ENCODE results near the gene SYT2. TPM values are rescaled to one million over a fixed set of nuclear protein-coding genes. Genes with fewer than 3 reads are reported as not detected.

The SYT2 gene
- total RNA-seq, 2 donors from 2014 or later = under 0.01 TPM; not detected in 1

DNA sequence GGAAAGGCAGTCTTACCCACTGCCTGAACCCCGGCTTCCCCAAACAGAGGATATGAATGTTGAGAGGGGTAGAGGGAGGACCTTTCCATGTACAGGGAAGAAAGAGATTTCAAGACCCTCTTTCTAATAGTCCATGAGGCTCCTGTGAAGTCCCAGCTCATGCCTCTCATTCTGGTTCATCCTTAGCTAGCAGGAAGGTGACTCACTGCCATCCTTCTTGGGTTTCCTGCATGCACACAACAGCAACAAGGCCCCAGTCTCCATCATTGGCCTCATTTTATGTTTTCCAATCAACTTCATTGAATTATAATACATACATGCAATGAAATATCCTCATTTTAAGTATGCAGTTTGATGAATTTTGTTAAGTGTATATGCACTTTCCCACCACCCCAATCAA, 46.2 kb downstream of the SYT2 start:
- Histone ChIP-seq H3K4me1 (ENCODE audit: control insufficient read depth in 1 of 2, low read depth in 2 of 2) (no peaks in the 10 kb centered on the region), H3K27me3 (replicated peaks; ENCODE audit: insufficient read depth) (no peaks in the 10 kb centered on the region), H3K9me3 (no peaks in the 10 kb centered on the region), H3K4me3 (no peak overlapping the region), H3K36me3 (no peaks in the 10 kb centered on the region), H3K27ac (no peak overlapping the region)
- DNase-seq (ENCODE audit: low spot score) = no peak
- no peak for ATAC-seq (ENCODE audit: insufficient number of reproducible peaks, low FRiP score, low read depth)
- TF ChIP-seq CTCF (IDR thresholded peaks at IDR 0.05) = no peak

GRCh38 chr1:202663131-202663530, 47.1 kb downstream of the SYT2 start:
- no peaks in the 10 kb centered on the region for H3K9me3 ChIP-seq
- no peak overlapping the region for H3K4me3 ChIP-seq
- H3K4me1 ChIP-seq (ENCODE audit: control insufficient read depth in 1 of 2, low read depth in 2 of 2) = no peaks in the 10 kb centered on the region
- DNase-seq (ENCODE audit: low spot score) = no peak
- no peak for TF ChIP-seq CTCF (IDR thresholded peaks at IDR 0.05)
- no peak for ATAC-seq (ENCODE audit: insufficient number of reproducible peaks, low FRiP score, low read depth)
- H3K27me3 ChIP-seq (replicated peaks; ENCODE audit: insufficient read depth) = no peaks in the 10 kb centered on the region
- H3K27ac ChIP-seq = no peak overlapping the region
- H3K36me3 ChIP-seq = no peaks in the 10 kb centered on the region

DNA sequence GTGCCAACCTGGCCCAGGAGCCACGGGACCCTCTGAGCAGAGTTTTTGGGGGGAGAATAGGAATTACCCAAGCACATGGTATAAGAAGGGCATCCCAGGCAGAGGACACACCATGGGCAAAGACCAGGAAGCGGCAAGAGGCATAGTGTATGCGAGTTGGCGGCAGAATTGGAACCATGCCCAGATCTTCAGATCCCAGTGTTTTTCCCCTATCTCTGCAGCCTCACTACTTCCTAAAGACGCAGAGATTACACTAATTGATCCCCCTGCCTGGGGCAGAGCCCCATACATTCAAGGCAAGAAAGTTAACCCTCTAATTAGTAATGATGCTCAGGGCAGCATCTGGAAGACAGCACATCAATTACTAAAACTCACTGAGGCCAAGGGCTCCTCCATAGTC, 48.2 kb downstream of the SYT2 start:
- Histone ChIP-seq H3K36me3 (no peaks in the 10 kb centered on the region), H3K4me3 (no peak overlapping the region), H3K27ac (no peak overlapping the region), H3K4me1 (ENCODE audit: control insufficient read depth in 1 of 2, low read depth in 2 of 2) (no peaks in the 10 kb centered on the region), H3K27me3 (replicated peaks; ENCODE audit: insufficient read depth) (no peaks in the 10 kb centered on the region), H3K9me3 (no peaks in the 10 kb centered on the region)
- ATAC-seq (ENCODE audit: insufficient number of reproducible peaks, low FRiP score, low read depth) (no peak), DNase-seq (ENCODE audit: low spot score) (no peak)
- no peak for TF ChIP-seq CTCF (IDR thresholded peaks at IDR 0.05)

GRCh38 chr1:202661136-202661845, 49.0 kb downstream of the SYT2 start:
- Histone ChIP-seq H3K4me1 (ENCODE audit: control insufficient read depth in 1 of 2, low read depth in 2 of 2) (no peaks in the 10 kb centered on the region), H3K27me3 (replicated peaks; ENCODE audit: insufficient read depth) (no peaks in the 10 kb centered on the region), H3K27ac (no peak overlapping the region), H3K9me3 (no peaks in the 10 kb centered on the region), H3K36me3 (no peaks in the 10 kb centered on the region), H3K4me3 (no peak overlapping the region)
- no peak for TF ChIP-seq CTCF (IDR thresholded peaks at IDR 0.05)
- DNase-seq (ENCODE audit: low spot score) (no peak), ATAC-seq (ENCODE audit: insufficient number of reproducible peaks, low FRiP score, low read depth) (no peak)

- ATAC-seq (ENCODE audit: insufficient number of reproducible peaks, low FRiP score, low read depth) = no peak
- Histone ChIP-seq H3K9me3 (no peaks in the 10 kb centered on the region), H3K4me3 (no peak overlapping the region), H3K4me1 (ENCODE audit: control insufficient read depth in 1 of 2, low read depth in 2 of 2) (no peaks in the 10 kb centered on the region), H3K36me3 (no peaks in the 10 kb centered on the region), H3K27ac (no peak overlapping the region), H3K27me3 (replicated peaks; ENCODE audit: insufficient read depth) (no peaks in the 10 kb centered on the region)
- DNase-seq (ENCODE audit: low spot score) = no peak
- no peak for TF ChIP-seq CTCF (IDR thresholded peaks at IDR 0.05)
Observed at GRCh38 chr1:202659974-202660373, 50.3 kb downstream of the SYT2 start.

All from thoracic aorta (tissue), 2 donors.